Muscle of leg (tissue), 11 donors: ENCODE data around the gene PCNX2. TPM values are rescaled to one million over a fixed set of nuclear protein-coding genes. Genes with fewer than 3 reads are reported as not detected.

ENCODE experiments used
- DNase-seq: peaks from one replicate; pipeline ENCODE4 v3.0.0; 2013
- H3K27ac ChIP-seq: one replicate; pipeline ENCODE4 v1.5.1; 2013; ENCODE audit warnings: mild to moderate bottlenecking, low read length, control low read depth
- H3K27me3 ChIP-seq: one replicate; pipeline ENCODE4 v1.6.1; 2013; ENCODE audit warnings: low read length; ENCODE audit not compliant: control insufficient read depth, insufficient read depth
- H3K36me3 ChIP-seq: one replicate; pipeline ENCODE4 v1.6.1; 2013; ENCODE audit warnings: low read length; ENCODE audit not compliant: control insufficient read depth, insufficient read depth
- H3K4me1 ChIP-seq: one replicate; pipeline ENCODE4 v1.6.1; 2013; ENCODE audit warnings: low read length; ENCODE audit not compliant: control insufficient read depth, insufficient read depth
- H3K4me3 ChIP-seq: one replicate; pipeline ENCODE4 v1.5.1; 2013; ENCODE audit warnings: low read length, control low read depth
- H3K9me3 ChIP-seq: replicated peaks from 2 replicates; pipeline ENCODE4 v1.6.1; 2013; ENCODE audit warnings: low read depth, low read length; ENCODE audit not compliant: control insufficient read depth
- WGBS: methylation state at CpG from one replicate; pipeline ENCODE4 v1.1.5; 2013; ENCODE audit warnings: missing lambda C conversion rate; ENCODE audit not compliant: insufficient coverage; 5-methylcytosine and 5-hydroxymethylcytosine counted together
- polyA plus RNA-seq, 8 donors: library from polyadenylated mRNA; unstranded; fragments of 120-200 nt; gene quantifications; one replicate each; pipeline versions ENCODE4 v1.2.1 to v1.2.3, GENCODE V29; 2013; ENCODE audit warnings: inconsistent platforms in 1 of 8, low replicate concordance in 1 of 8; ENCODE audit not compliant: insufficient read length in 8 of 8, insufficient read depth in 1 of 8
- total RNA-seq: library from RNA; stranded (reverse); fragments of 120-200 nt; gene quantifications from one replicate; pipeline ENCODE4 v1.2.4, GENCODE V29; 2013

The PCNX2 gene
- total and polyA plus RNA-seq, 9 donors: 2.5 to 5.2 (median 3.9) TPM

GRCh38 chr1:232974971-232975370, 320.6 kb downstream of the PCNX2 start:
- Histone ChIP-seq H3K9me3 (peaks cover 15% of the 10 kb centered on the region), H3K4me1 (peaks cover 2% of the 10 kb centered on the region), H3K27me3 (no peaks in the 10 kb centered on the region), H3K4me3 (no peak overlapping the region), H3K36me3 (peaks cover 69% of the 10 kb centered on the region), H3K27ac (no peak overlapping the region)
- DNase-seq: no peak
- WGBS: no CpG with 5 or more reads among the region's 3 CpGs

GRCh38 chr1:232973652-232974611, 321.6 kb downstream of the PCNX2 start:
- Histone ChIP-seq H3K4me3 (no peak overlapping the region), H3K27ac (no peak overlapping the region), H3K9me3 (peaks cover 15% of the 10 kb centered on the region), H3K27me3 (no peaks in the 10 kb centered on the region), H3K4me1 (peaks cover 4% of the 10 kb centered on the region), H3K36me3 (peaks cover 62% of the 10 kb centered on the region)
- WGBS: no CpG with 5 or more reads among the region's 2 CpGs
- DNase-seq: no peak

- no peak for DNase-seq
- WGBS: 100% methylated on average over 1 of the region's 4 CpGs
- H3K36me3 ChIP-seq: peaks cover 44% of the 10 kb centered on the region
Measured at GRCh38 chr1:232970508-232970907, 325.0 kb downstream of the PCNX2 start.

GRCh38 chr1:232969799-232970198, 325.7 kb downstream of the PCNX2 start:
- WGBS: 34% methylated on average over 3 of the region's 5 CpGs
- H3K27ac ChIP-seq: no peak overlapping the region
- no peaks in the 10 kb centered on the region for H3K27me3 ChIP-seq
- no peak overlapping the region for H3K4me3 ChIP-seq
- peaks cover 6% of the 10 kb centered on the region for H3K4me1 ChIP-seq
- DNase-seq: peak; percentile 56
- peaks cover 15% of the 10 kb centered on the region for H3K9me3 ChIP-seq
- peaks cover 45% of the 10 kb centered on the region for H3K36me3 ChIP-seq

More at GRCh38 chr1:232970508-232970907, 325.0 kb downstream of the PCNX2 start:
- Histone ChIP-seq H3K27ac (no peak overlapping the region), H3K9me3 (peaks cover 15% of the 10 kb centered on the region), H3K27me3 (no peaks in the 10 kb centered on the region), H3K4me3 (no peak overlapping the region), H3K4me1 (peaks cover 6% of the 10 kb centered on the region)

- no CpG with 5 or more reads among the region's 3 CpGs for WGBS
- Histone ChIP-seq H3K27me3 (no peaks in the 10 kb centered on the region), H3K36me3 (peaks cover 42% of the 10 kb centered on the region), H3K27ac (no peak overlapping the region), H3K4me1 (peaks cover 6% of the 10 kb centered on the region), H3K4me3 (no peak overlapping the region), H3K9me3 (peaks cover 9% of the 10 kb centered on the region)
- peak; percentile 67 for DNase-seq
Measured at GRCh38 chr1:232968965-232969364, 326.6 kb downstream of the PCNX2 start.

- Histone ChIP-seq H3K27me3 (no peaks in the 10 kb centered on the region), H3K36me3 (peaks cover 42% of the 10 kb centered on the region), H3K4me1 (peaks cover 6% of the 10 kb centered on the region), H3K27ac (no peak overlapping the region), H3K9me3 (peaks cover 5% of the 10 kb centered on the region), H3K4me3 (no peak overlapping the region)
- DNase-seq: no peak
- WGBS: 93% methylated on average over 5 of the region's 5 CpGs
Measured at GRCh38 chr1:232968391-232968790, 327.1 kb downstream of the PCNX2 start.

GRCh38 chr1:232966663-232967062, 328.9 kb downstream of the PCNX2 start:
- Histone ChIP-seq H3K4me3 (no peak overlapping the region), H3K27me3 (no peaks in the 10 kb centered on the region), H3K27ac (no peak overlapping the region), H3K36me3 (peaks cover 28% of the 10 kb centered on the region), H3K4me1 (peaks cover 6% of the 10 kb centered on the region), H3K9me3 (no peaks in the 10 kb centered on the region)
- no peak for DNase-seq
- WGBS: 83% methylated on average over 2 of the region's 4 CpGs

GRCh38 chr1:232965912-232966217, 329.7 kb downstream of the PCNX2 start:
- WGBS: no CpG with 5 or more reads among the region's 6 CpGs
- Histone ChIP-seq H3K4me3 (no peak overlapping the region), H3K27me3 (no peaks in the 10 kb centered on the region), H3K27ac (no peak overlapping the region), H3K4me1 (peaks cover 6% of the 10 kb centered on the region), H3K36me3 (peaks cover 23% of the 10 kb centered on the region), H3K9me3 (no peaks in the 10 kb centered on the region)
- DNase-seq: no peak

- no peaks in the 10 kb centered on the region for H3K9me3 ChIP-seq
- H3K36me3 ChIP-seq: peaks cover 17% of the 10 kb centered on the region
- no peak for DNase-seq
- no peaks in the 10 kb centered on the region for H3K27me3 ChIP-seq
- no peak overlapping the region for H3K4me3 ChIP-seq
- H3K4me1 ChIP-seq: peaks cover 6% of the 10 kb centered on the region
- H3K27ac ChIP-seq: no peak overlapping the region
- WGBS: 73% methylated on average over 6 of the region's 10 CpGs
Measured at GRCh38 chr1:232965124-232965911, 330.2 kb downstream of the PCNX2 start.

- H3K27ac ChIP-seq: no peak overlapping the region
- no CpG with 5 or more reads among the region's 4 CpGs for WGBS
Measured at GRCh38 chr1:232964601-232965000, 330.9 kb downstream of the PCNX2 start.

More at GRCh38 chr1:232964601-232965000, 330.9 kb downstream of the PCNX2 start:
- Histone ChIP-seq H3K36me3 (peaks cover 18% of the 10 kb centered on the region), H3K4me1 (peaks cover 6% of the 10 kb centered on the region), H3K27me3 (no peaks in the 10 kb centered on the region), H3K9me3 (no peaks in the 10 kb centered on the region), H3K4me3 (no peak overlapping the region)
- no peak for DNase-seq
